Fibroblast of pulmonary artery (primary cell): ENCODE results near the gene ACAP3.

Experiments used
- DNase-seq: peaks from one replicate; pipeline ENCODE4 v3.0.0-alpha.2; 2010; ENCODE audit warnings: low read depth
- H3K4me3 ChIP-seq: replicated peaks from 2 replicates; pipeline ENCODE4 v1.5.1; 2011; ENCODE audit warnings: low read depth, mild to moderate bottlenecking, control low read depth, low read length, moderate library complexity
- CTCF ChIP-seq: IDR thresholded peaks from 2 replicates; pipeline ENCODE4 v1.5.1; 2011; ENCODE audit warnings: mild to moderate bottlenecking, control low read depth, low read length, inconsistent platforms; ENCODE audit errors: missing control alignments

The ACAP3 gene

GRCh38 chr1:1304331-1305299 lies 3.1 kb downstream of the ACAP3 start:
- no peak for TF ChIP-seq CTCF
- peak; percentile 78 for DNase-seq
- peak overlapping the region; percentile 72 for H3K4me3 ChIP-seq

- no peak overlapping the region for H3K4me3 ChIP-seq
- no peak for DNase-seq
- no peak for TF ChIP-seq CTCF
Observed at GRCh38 chr1:1303736-1304135, 4.0 kb downstream of the ACAP3 start.

GRCh38 chr1:1302951-1303509 lies 4.7 kb downstream of the ACAP3 start:
- no peak overlapping the region for H3K4me3 ChIP-seq
- TF ChIP-seq CTCF = no peak
- no peak for DNase-seq

- TF ChIP-seq CTCF = peak; percentile 47
- H3K4me3 ChIP-seq = no peak overlapping the region
Observed at GRCh38 chr1:1302006-1302430, 5.7 kb downstream of the ACAP3 start.

GRCh38 chr1:1300352-1300739 lies 7.4 kb downstream of the ACAP3 start:
- no peak for DNase-seq
- H3K4me3 ChIP-seq = no peak overlapping the region
- TF ChIP-seq CTCF = no peak

More at GRCh38 chr1:1302006-1302430, 5.7 kb downstream of the ACAP3 start:
- no peak for DNase-seq

- DNase-seq = no peak
- TF ChIP-seq CTCF = peak; percentile 30
- no peak overlapping the region for H3K4me3 ChIP-seq
Observed at GRCh38 chr1:1299686-1300351, 7.9 kb downstream of the ACAP3 start.
